Measurements from ENCODE around the gene ZDHHC8.

The ZDHHC8 gene

DNA sequence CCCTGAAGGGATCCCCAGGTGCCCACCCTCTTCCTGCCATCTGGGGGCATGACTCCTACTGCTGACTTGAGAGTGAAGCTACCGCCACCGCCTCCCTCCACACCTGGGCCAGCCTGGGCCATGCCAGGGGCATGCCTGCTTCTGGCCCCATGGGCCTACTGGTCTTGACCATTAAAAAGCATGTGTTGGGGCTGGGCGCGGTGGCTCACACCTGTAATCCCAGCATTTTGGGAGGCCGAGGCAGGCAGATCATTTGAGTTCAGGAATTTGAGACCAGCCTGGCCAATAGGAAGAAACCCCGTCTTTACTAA is 56.9 kb downstream of the ZDHHC8 start:
- intact Hi-C loops (cut with DNase I; ENCODE audit: low total_unique reads), result no loop called here
- H3K27me3 ChIP-seq, result peaks cover 0 to 10% of the 10 kb centered on the region in 2 donors
- TF ChIP-seq, protein P1, sequence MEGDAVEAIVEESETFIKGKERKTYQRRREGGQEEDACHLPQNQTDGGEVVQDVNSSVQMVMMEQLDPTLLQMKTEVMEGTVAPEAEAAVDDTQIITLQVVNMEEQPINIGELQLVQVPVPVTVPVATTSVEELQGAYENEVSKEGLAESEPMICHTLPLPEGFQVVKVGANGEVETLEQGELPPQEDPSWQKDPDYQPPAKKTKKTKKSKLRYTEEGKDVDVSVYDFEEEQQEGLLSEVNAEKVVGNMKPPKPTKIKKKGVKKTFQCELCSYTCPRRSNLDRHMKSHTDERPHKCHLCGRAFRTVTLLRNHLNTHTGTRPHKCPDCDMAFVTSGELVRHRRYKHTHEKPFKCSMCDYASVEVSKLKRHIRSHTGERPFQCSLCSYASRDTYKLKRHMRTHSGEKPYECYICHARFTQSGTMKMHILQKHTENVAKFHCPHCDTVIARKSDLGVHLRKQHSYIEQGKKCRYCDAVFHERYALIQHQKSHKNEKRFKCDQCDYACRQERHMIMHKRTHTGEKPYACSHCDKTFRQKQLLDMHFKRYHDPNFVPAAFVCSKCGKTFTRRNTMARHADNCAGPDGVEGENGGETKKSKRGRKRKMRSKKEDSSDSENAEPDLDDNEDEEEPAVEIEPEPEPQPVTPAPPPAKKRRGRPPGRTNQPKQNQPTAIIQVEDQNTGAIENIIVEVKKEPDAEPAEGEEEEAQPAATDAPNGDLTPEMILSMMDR (IDR thresholded peaks at IDR 0.05), result no peak
- H3K4me1 ChIP-seq, result no peaks in the 10 kb centered on the region
- H3K36me3 ChIP-seq, result no peaks in the 10 kb centered on the region
- DNase-seq, result no peak
- H3K4me3 ChIP-seq, result no peak overlapping the region
- H3K27ac ChIP-seq, result no peak overlapping the region
- H3K9me3 ChIP-seq, result no peaks in the 10 kb centered on the region

DNA sequence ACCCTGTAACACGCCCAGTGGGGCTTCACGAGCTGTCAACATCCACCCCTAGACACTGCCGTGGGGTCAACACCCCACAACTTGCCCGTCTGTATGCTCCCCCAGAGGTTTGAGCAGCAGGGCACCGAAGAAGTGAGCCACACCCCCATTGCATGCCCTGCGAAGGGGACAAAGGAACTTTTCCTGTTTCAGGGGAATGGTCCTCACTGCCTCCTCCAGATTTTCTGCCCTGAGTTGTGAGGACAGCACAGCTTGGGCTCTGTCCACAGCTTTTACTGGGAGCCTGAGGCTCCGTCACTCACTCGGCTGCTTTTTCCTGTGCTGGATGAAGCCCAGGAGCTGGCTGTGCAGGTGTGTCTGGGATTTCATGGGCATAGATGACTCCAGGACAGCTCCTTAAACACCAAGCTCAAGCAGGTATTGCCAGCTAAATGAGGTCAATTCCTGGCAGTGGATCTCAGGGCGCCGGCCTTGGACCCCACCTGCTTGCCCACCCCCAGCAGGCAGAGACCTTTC is 59.5 kb downstream of the ZDHHC8 start:
- H3K9me3 ChIP-seq, result no peaks in the 10 kb centered on the region
- no peak for DNase-seq
- peaks cover 0 to 3% of the 10 kb centered on the region in 2 donors for H3K27me3 ChIP-seq
- no peak overlapping the region for H3K27ac ChIP-seq
- intact Hi-C loops (cut with DNase I; ENCODE audit: low total_unique reads), result no loop called here
- no peak overlapping the region for H3K4me3 ChIP-seq
- no peaks in the 10 kb centered on the region for H3K36me3 ChIP-seq
- TF ChIP-seq, protein P1 (IDR thresholded peaks at IDR 0.05), result no peak
- H3K4me1 ChIP-seq, result no peaks in the 10 kb centered on the region

- Histone ChIP-seq H3K4me1 (no peaks in the 10 kb centered on the region), H3K4me3 (no peak overlapping the region), H3K27ac (no peak overlapping the region), H3K9me3 (no peaks in the 10 kb centered on the region), H3K36me3 (no peaks in the 10 kb centered on the region), H3K27me3 (no peaks in the 10 kb centered on the region)
- intact Hi-C loops (cut with DNase I; ENCODE audit: low total_unique reads), result no loop called here
- DNase-seq, result no peak
- TF ChIP-seq, protein P1 (IDR thresholded peaks at IDR 0.05), result no peak
Observed at GRCh38 chr22:20191803-20192202, 60.2 kb downstream of the ZDHHC8 start.

- Histone ChIP-seq H3K9me3 (no peaks in the 10 kb centered on the region), H3K27ac (no peak overlapping the region), H3K27me3 (no peaks in the 10 kb centered on the region), H3K36me3 (no peaks in the 10 kb centered on the region), H3K4me3 (no peak overlapping the region), H3K4me1 (no peaks in the 10 kb centered on the region)
- intact Hi-C loops (cut with DNase I; ENCODE audit: low total_unique reads), result no loop called here
- no peak for DNase-seq
- TF ChIP-seq, protein P1 (IDR thresholded peaks at IDR 0.05), result no peak
Observed at GRCh38 chr22:20192293-20192971, 60.8 kb downstream of the ZDHHC8 start.

DNA sequence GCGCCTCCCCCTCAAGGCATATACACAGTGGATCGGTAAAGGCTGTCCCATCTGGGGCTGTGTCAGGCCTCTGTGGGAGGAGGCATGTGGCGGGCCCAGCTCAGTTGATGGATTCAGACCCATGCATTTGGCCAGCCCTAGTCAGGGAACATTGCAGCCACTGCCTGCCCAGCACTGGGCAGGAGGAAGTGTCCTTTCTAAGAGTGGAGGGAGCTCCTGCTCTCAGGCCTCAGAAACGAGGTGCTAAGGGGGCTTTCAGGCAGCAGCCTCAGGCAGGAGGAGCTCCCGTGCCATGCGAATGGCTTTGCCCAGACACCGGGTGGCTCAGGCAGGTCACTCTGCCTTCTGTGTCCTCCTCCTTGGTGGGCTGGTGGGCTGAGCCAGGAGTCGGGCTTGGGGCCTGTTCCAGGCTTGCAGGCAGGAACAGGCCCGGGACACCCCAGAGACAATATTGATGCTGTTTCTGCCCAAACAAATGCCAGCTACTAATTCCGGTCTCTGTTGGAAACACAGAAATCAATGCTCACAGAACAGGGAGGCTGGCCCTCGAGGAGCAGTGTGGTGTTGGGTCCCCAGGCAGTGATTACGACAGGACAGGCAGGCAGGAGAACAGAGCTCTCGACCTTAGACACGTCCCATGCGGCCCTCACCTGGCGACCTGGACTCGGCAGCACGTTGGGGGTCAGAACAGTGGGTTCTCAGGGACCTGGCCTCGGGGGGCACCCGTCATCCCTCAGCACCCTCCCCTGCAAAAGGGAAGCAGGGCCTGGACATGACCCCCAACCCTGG is 61.6 kb downstream of the ZDHHC8 start:
- TF ChIP-seq, protein P1 (IDR thresholded peaks at IDR 0.05), result no peak
- Histone ChIP-seq H3K27me3 (no peaks in the 10 kb centered on the region), H3K9me3 (no peaks in the 10 kb centered on the region), H3K27ac (no peak overlapping the region), H3K4me1 (no peaks in the 10 kb centered on the region), H3K4me3 (no peak overlapping the region), H3K36me3 (no peaks in the 10 kb centered on the region)
- no peak for DNase-seq
- intact Hi-C loops (cut with DNase I; ENCODE audit: low total_unique reads), result no loop called here
